Islet of Langerhans (tissue), 1 donor: ENCODE measurements around the gene KRTAP10-2.
"Not testable (repeated sequence)": the region's sequence is repeated elsewhere in the genome, so short reads cannot be mapped to it uniquely, and the experiment has no call there.

ENCODE experiments used
- FAIRE-seq: peaks from one replicate; lab custom pipeline; 2011; peaks lifted over from hg19 to GRCh38; lab: Jason Lieb, UNC

KRTAP10-2 gene

GRCh38 chr21:44551340-44551961 is at the start of gene KRTAP10-2:
Gene KRTAP10-2, minus strand, starts transcription at chr21:44551505. Its CDS starts 47 bp downstream, at chr21:44551458.
- no peak for FAIRE-seq

GRCh38 chr21:44601091-44601490 is 49.8 kb upstream of the KRTAP10-2 start:
- not testable (repeated sequence) for FAIRE-seq

- not testable (repeated sequence) for FAIRE-seq
These were observed 49.0 kb upstream of the KRTAP10-2 start, which contains the start of gene KRTAP10-7 for GRCh38 chr21:44600118-44600978. Gene KRTAP10-7, plus strand, starts transcription at chr21:44600597. Its CDS starts 25 bp downstream, at chr21:44600622.

GRCh38 chr21:44599264-44600029 is 48.1 kb upstream of the KRTAP10-2 start:
- no peak for FAIRE-seq

GRCh38 chr21:44598061-44598460 is 46.8 kb upstream of the KRTAP10-2 start:
- no peak for FAIRE-seq

GRCh38 chr21:44596068-44596725 is 44.9 kb upstream of the KRTAP10-2 start:
- FAIRE-seq, result no peak

- no peak for FAIRE-seq
These were observed 44.2 kb upstream of the KRTAP10-2 start for GRCh38 chr21:44595524-44595923.

- FAIRE-seq, result no peak
These were observed 43.2 kb upstream of the KRTAP10-2 start for GRCh38 chr21:44594406-44594916.

GRCh38 chr21:44593598-44594405 is 42.5 kb upstream of the KRTAP10-2 start:
- no peak for FAIRE-seq

- no peak for FAIRE-seq
These were observed 41.4 kb upstream of the KRTAP10-2 start, which contains the start of gene KRTAP10-6 for GRCh38 chr21:44592446-44593311. Gene KRTAP10-6, minus strand, starts transcription at chr21:44592505. Its CDS starts 21 bp downstream, at chr21:44592484.

GRCh38 chr21:44591801-44592130 is 40.5 kb upstream of the KRTAP10-2 start:
- FAIRE-seq, result not testable (repeated sequence)

GRCh38 chr21:44590897-44591800 is 39.8 kb upstream of the KRTAP10-2 start:
- not testable (repeated sequence) for FAIRE-seq

- no peak for FAIRE-seq
These were observed 39.0 kb upstream of the KRTAP10-2 start for GRCh38 chr21:44590311-44590721.

GRCh38 chr21:44589586-44590305 is 38.4 kb upstream of the KRTAP10-2 start:
- FAIRE-seq, result no peak

- no peak for FAIRE-seq
These were observed 37.8 kb upstream of the KRTAP10-2 start for GRCh38 chr21:44589094-44589493.

- no peak for FAIRE-seq
These were observed 34.6 kb upstream of the KRTAP10-2 start for GRCh38 chr21:44585892-44586291.

- no peak for FAIRE-seq
These were observed 32.5 kb upstream of the KRTAP10-2 start for GRCh38 chr21:44583800-44584147.

- no peak for FAIRE-seq
These were observed 31.9 kb upstream of the KRTAP10-2 start for GRCh38 chr21:44583089-44583799.
